ENCODE results near the gene SMIM17. TPM values are rescaled to one million over a fixed set of nuclear protein-coding genes. Genes with fewer than 3 reads are reported as not detected.
A peak's percentile ranks its signal among the peaks of the same experiment; 100 is the strongest.
"Not testable (repeated sequence)": the region's sequence is repeated elsewhere in the genome, so short reads cannot be mapped to it uniquely, and the experiment has no call there.

The SMIM17 gene
- total RNA-seq, 1 donor from 2014 or later = 0.72 TPM

DNA sequence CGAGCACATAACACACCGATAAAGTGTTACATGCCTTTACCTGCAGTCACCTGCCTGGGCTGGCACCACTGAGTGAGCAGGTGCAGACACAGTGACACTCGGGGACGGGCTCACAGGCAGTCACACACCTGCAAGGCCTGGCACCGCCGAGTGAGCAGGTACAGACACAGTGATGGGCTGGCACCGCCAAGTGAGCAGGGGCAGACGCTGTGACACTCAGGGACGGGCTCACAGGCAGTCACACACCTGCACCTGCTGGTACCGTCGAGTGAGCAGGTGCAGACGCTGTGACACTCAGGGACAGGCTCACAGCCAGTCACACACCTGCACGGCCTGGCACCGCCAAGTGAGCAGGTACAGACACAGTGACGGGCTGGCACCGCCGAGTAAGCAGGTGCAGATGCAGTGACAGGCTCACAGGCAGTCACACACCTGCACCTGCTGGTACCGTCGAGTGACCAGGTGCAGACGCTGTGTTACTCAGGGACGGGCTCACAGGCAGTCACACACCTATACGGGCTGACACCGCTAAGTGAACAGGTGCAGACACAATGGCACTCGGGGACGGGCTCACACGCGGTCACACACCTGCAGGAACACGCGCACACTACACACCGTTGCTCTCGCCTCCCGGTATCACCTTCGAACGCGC is 28.1 kb downstream of the SMIM17 start:
- H3K4me3 Mint-ChIP-seq (ENCODE audit: low read depth) = peak overlapping the region; percentile 54
- peaks cover 29% of the 10 kb centered on the region for H3K9me3 Mint-ChIP-seq (ENCODE audit: low read depth)
- DNase-seq (ENCODE audit: low spot score, unreplicated experiment) = no peak
- H3K36me3 Mint-ChIP-seq (ENCODE audit: insufficient read depth) = peaks cover 2% of the 10 kb centered on the region
- H3K27ac Mint-ChIP-seq = no peak overlapping the region
- TF ChIP-seq, protein P1, sequence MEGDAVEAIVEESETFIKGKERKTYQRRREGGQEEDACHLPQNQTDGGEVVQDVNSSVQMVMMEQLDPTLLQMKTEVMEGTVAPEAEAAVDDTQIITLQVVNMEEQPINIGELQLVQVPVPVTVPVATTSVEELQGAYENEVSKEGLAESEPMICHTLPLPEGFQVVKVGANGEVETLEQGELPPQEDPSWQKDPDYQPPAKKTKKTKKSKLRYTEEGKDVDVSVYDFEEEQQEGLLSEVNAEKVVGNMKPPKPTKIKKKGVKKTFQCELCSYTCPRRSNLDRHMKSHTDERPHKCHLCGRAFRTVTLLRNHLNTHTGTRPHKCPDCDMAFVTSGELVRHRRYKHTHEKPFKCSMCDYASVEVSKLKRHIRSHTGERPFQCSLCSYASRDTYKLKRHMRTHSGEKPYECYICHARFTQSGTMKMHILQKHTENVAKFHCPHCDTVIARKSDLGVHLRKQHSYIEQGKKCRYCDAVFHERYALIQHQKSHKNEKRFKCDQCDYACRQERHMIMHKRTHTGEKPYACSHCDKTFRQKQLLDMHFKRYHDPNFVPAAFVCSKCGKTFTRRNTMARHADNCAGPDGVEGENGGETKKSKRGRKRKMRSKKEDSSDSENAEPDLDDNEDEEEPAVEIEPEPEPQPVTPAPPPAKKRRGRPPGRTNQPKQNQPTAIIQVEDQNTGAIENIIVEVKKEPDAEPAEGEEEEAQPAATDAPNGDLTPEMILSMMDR (IDR thresholded peaks at IDR 0.05; ENCODE audit: unreplicated experiment) = no peak
- no peaks in the 10 kb centered on the region for H3K4me1 Mint-ChIP-seq (ENCODE audit: low read depth)
- no peaks in the 10 kb centered on the region for H3K27me3 Mint-ChIP-seq

DNA sequence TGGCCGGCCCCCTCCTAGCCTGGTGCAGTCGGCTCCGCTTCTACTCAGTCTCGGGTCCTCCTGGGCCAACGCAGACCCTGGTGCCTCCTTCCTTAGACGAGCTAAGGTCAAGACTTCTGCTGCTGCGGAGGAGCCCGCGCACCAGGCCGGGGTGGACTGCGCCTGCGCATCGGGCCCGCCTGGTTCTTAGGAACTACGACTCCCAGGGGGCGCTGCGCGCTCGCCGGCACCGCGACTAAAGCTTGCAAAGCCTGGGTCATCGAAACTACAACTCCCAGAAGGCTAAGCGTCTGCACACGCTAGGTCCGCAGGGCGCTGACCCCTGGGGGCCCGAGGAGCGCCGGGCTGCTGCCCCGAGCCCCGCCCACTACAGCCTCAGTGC is 28.6 kb downstream of the SMIM17 start, which contains the start of gene ZNF835:
Gene ZNF835 (minus strand): TSS at position 145 of the 382 bp plus-strand sequence. CDS start 6,559 bp downstream, outside the sequence.
- no peak for DNase-seq (ENCODE audit: low spot score, unreplicated experiment)
- TF ChIP-seq, protein P1 (IDR thresholded peaks at IDR 0.05; ENCODE audit: unreplicated experiment) = no peak

DNA sequence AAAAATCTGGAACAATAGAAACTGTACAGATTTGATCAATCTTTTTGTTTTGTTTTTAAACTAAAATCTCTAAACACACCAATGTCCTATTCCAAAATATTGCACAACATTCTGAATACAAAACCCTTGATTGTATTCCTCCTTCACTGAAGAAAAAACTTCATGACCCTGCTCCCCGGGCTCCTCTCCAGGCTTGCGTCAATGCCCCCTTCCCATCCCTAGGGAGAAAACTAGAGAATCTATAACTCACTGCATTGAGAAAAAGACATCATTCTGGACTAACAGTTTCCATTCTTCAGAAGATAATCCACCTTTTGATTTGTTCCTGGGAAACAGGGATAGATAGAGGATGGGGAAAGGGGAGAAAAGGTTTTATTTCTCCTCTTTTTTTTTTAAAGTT is 29.7 kb downstream of the SMIM17 start:
- not testable (repeated sequence) for H3K36me3 Mint-ChIP-seq (ENCODE audit: insufficient read depth); H3K27me3 Mint-ChIP-seq; H3K4me1 Mint-ChIP-seq (ENCODE audit: low read depth); H3K4me3 Mint-ChIP-seq (ENCODE audit: low read depth); DNase-seq (ENCODE audit: low spot score, unreplicated experiment); H3K27ac Mint-ChIP-seq
- H3K9me3 Mint-ChIP-seq (ENCODE audit: low read depth) = peaks cover 38% of the 10 kb centered on the region

More for the DNA sequence above, 28.6 kb downstream of the SMIM17 start, which contains the start of gene ZNF835:
- Mint-ChIP-seq H3K9me3 (ENCODE audit: low read depth) (peaks cover 34% of the 10 kb centered on the region), H3K36me3 (ENCODE audit: insufficient read depth) (peaks cover 2% of the 10 kb centered on the region), H3K27me3 (no peaks in the 10 kb centered on the region), H3K4me3 (ENCODE audit: low read depth) (peak within 1 kb of the TSS; percentile 54), H3K27ac (no peak within 1 kb of the TSS), H3K4me1 (ENCODE audit: low read depth) (no peaks in the 10 kb centered on the region)

DNA sequence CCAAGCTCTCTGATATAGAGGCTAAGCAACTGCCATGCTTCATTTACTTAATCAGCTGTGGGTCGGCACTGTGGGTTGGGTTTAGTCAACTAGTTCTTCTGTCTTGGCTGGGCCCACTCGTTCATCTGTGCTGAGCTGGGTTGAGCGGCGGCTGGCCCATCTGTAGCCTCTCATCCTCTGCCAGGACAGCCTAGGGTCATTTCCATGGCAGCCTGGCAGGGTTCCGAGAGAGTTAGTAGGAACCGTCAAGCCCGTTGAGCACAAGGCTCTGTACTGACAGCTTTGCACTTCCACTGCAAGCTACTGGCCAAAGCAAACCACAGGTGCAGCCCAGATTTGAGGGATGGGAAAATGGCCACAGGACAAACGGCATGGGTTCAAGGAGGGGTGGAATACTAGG is 35.2 kb downstream of the SMIM17 start:
- Mint-ChIP-seq H3K9me3 (ENCODE audit: low read depth) (peaks cover 39% of the 10 kb centered on the region), H3K4me3 (ENCODE audit: low read depth) (no peak overlapping the region), H3K27ac (no peak overlapping the region), H3K4me1 (ENCODE audit: low read depth) (no peaks in the 10 kb centered on the region), H3K36me3 (ENCODE audit: insufficient read depth) (peaks cover 3% of the 10 kb centered on the region), H3K27me3 (no peaks in the 10 kb centered on the region)
- TF ChIP-seq, protein P1 (IDR thresholded peaks at IDR 0.05; ENCODE audit: unreplicated experiment) = no peak
- no peak for DNase-seq (ENCODE audit: low spot score, unreplicated experiment)

DNA sequence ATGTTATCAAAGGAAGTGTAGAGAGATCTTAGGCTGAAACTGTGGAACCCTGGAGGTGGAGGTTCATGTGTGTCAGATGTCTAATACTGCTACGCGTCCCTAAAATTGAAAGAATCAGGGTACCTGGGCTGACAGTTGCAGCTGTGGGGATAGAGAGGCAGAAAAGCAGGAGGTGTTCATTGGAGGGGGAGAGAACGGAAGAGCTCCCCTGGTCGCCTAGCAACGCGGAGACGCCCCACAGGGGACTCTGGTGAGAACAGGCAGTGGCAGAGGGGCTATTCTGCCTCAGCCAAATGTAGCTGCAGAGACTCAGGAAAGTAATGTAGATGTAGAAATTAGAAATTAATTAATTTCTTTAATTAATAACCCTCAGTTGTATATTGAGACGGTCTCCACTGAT is 38.7 kb downstream of the SMIM17 start:
- H3K9me3 Mint-ChIP-seq (ENCODE audit: low read depth) = peaks cover 45% of the 10 kb centered on the region
- H3K4me3 Mint-ChIP-seq (ENCODE audit: low read depth) = no peak overlapping the region
- TF ChIP-seq, protein P1 (IDR thresholded peaks at IDR 0.05; ENCODE audit: unreplicated experiment) = no peak
- DNase-seq (ENCODE audit: low spot score, unreplicated experiment) = no peak
- no peaks in the 10 kb centered on the region for H3K27me3 Mint-ChIP-seq
- H3K36me3 Mint-ChIP-seq (ENCODE audit: insufficient read depth) = peaks cover 3% of the 10 kb centered on the region
- H3K4me1 Mint-ChIP-seq (ENCODE audit: low read depth) = no peaks in the 10 kb centered on the region
- no peak overlapping the region for H3K27ac Mint-ChIP-seq

DNA sequence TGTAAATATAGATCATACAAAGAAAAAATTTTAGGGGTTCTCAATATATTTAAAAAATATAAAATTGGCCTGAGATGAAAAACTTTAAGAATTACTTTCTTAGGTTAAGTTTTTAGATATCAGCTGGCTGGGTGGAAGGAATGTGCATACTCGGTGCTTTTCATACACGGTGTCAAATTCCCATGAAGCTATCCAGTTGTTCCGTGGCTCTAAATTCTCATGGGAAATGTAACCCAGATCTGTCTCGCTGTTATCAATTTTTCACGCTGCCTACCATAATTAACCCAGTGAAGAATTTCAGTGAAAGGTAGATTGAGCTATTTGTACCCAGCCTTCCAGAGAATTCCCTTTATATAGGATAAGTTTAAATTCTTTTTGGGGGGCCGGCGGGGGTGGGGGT is 40.2 kb downstream of the SMIM17 start:
- H3K36me3 Mint-ChIP-seq (ENCODE audit: insufficient read depth) = peaks cover 3% of the 10 kb centered on the region
- H3K27me3 Mint-ChIP-seq = no peaks in the 10 kb centered on the region
- no peak for DNase-seq (ENCODE audit: low spot score, unreplicated experiment)
- H3K4me1 Mint-ChIP-seq (ENCODE audit: low read depth) = no peaks in the 10 kb centered on the region
- H3K4me3 Mint-ChIP-seq (ENCODE audit: low read depth) = no peak overlapping the region
- TF ChIP-seq, protein P1 (IDR thresholded peaks at IDR 0.05; ENCODE audit: unreplicated experiment) = no peak
- H3K9me3 Mint-ChIP-seq (ENCODE audit: low read depth) = peaks cover 48% of the 10 kb centered on the region
- no peak overlapping the region for H3K27ac Mint-ChIP-seq
